NCI-H1436 (cell line): Measurements from ENCODE around the gene PTPRK.

Experiments used
- DNase-seq: peaks from one replicate; lab custom pipeline; 2025; lab: John Stamatoyannopoulos, UW

PTPRK gene

DNA sequence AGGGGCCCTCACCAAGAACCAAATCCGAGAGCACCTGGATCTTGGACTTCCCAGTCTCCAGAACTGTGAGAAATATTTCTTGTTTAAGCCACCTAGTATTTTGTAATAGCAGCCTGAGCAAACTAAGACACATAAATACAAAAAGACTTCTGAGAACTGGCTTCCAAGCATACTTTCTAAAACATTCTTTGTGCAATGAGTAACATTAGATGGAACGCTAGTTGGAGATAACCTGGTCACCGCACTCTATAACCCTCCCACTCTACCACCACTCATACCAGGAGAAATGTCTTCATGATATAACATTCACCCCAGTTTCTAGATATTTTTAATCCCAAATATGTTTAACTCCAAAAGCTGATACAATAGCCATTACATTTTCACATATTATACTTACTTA is 450.0 kb downstream of the PTPRK start:
- DNase-seq: no peak

DNA sequence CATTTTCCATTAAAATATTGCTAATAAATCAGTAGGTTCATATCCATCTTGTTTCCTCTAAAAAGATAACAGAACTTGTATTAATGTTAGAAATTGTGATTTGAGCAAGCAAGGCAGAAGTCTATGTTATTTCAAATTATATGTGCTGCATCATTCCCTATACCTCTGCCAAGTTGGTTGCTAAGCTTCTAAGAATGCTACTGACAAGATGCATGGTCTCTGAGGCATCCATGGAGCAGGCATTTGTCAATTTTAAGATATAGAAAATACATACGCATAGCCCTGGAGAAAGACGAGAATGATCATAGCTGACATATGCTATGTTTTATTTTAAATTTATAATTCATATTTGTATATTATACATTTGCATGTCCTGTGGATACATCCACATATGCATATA is 451.2 kb downstream of the PTPRK start:
- DNase-seq: no peak

DNA sequence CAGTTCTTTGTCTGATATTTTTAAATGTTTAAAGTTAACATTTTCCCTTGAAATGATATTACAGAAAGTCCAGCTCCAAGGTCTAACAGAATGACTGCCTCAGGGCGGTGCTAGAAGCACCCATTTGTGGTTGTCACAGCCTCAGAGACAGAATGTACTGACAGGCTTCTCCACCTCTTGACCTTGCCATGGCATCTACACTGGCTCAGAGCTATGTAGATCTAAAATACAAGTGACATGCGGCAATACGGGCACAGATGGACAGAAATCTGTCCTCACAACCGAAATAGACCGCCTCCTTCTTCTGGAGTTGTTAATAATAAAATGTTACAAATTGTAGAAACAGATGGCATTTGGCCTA is 452.3 kb downstream of the PTPRK start:
- DNase-seq: no peak

DNA sequence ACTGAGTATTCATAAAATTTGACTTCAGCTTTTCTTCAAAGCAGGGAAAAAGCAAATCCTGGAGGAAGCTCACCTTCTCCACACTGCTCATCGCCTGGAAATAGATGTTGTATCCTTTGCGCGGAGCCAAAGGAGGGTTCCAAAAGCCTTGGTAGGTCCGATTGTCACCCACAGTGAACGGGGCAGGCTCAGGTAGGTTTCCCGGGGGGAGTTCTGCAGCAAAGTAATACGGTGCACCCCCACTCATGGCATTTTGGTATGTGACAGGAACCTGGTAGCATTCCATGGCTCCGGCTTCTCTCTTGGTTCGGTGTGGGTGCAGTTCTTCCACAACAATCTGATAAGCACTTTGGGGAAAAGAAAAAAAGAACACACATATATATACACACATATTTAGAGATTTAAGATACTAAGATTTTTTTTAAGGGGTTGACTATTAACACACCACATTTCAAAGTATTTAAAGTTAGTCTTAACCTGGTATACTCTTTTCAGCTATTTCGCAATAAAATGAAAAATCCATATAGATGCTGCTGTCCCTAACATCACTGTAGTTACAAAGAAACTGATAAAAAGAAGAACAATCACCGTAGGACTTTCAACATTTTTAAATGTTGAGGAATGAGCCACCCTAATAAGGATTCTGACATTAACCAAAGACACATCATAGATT is 452.8 kb downstream of the PTPRK start:
- no peak for DNase-seq

DNA sequence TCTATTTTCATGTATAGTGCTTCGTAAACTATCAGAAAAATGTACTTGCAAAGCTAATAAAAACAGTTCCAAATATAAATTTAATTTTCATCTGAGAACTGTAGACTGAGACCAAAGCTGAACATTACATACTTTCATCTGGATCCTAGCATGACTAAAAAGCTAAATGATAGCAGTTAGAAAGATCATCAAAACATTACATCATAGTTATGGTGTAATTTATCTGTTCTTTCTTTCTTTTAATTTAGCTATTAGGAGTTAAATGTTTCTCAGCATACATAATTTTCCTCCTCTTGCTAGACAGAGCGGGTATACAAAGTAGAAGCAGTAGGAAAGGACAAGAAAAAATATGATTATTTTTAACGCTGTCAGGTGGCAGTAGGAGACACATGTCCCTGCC is 455.3 kb downstream of the PTPRK start:
- no peak for DNase-seq

DNA sequence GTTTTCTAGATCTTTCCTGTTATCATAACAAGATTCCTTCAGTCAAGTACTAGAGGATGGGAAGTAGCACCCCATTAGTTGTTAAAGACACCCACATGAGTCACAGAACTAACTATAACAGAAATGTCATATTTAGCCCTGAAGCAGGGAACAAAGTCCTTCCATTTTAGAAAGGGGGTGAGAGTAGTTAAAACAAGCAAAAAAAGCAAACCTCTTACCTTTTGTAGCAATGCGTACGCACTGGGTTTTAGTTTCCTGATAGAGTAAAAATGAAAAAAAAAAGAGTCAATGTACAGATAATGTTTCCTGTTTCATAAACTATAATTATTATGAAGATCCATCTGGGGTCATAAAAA is 455.9 kb downstream of the PTPRK start:
- no peak for DNase-seq

DNA sequence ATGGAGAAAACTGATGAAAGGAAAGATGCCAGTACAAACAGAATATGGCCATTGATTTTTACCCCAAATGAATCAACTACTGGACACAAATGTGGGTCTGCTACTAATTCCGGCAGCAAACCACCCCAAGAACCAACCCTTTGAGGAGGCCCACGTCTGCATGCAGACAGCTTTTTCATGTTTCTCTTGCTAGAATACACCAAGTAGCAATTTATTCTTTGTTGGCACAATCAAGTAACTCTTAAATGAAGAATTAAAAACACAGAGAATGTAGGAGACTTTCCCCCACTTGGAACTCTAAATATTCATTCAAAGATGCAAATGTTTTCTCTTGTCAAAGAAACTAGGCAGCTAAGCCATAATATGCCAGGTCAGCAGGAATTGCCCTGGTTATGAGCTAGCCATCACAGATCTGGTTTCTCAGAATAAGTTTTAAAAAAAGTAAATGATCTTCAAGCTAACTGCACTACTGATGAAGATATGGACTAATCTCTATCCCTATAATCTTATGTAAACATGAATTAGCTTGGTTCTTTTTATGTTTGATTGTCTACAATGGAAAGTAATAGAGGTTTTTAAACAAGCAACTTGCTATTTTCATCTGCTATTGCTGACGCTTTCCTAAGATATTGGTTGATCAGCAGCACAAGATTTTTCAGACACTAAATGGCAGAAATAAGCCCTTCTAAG is 456.4 kb downstream of the PTPRK start:
- DNase-seq: no peak

DNA sequence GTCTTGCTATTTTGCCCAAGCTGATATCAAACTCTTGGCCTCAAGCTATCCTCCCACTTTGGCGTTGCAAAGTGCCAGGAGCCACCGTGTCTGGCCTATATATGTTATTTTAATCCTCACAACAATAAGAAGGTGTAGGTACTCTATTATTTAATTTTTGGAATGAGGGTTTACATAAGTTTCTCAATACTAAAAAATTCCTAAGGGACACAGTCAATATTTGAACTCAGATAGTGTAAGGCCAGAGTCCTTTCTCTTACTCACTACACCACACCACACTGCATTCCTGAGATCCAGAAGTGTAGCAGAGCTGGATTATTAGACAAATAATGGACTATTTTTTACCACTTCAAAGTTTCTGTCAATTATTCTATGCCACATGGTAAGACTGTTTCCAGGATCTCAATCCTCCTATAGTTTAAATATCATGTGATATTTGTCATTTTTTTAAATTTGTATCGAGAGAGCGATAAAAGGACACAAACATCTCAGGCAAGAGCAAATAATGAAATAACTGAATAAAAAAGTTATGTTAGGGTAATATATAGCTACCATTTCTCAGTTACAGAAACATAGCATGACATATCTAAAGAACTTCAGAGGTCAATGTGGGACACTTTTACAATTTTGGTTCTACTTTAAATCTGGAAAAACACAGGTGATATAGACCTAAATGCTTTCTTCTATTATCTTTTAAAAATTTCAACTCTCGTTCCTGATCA is 457.4 kb downstream of the PTPRK start:
- DNase-seq: no peak

DNA sequence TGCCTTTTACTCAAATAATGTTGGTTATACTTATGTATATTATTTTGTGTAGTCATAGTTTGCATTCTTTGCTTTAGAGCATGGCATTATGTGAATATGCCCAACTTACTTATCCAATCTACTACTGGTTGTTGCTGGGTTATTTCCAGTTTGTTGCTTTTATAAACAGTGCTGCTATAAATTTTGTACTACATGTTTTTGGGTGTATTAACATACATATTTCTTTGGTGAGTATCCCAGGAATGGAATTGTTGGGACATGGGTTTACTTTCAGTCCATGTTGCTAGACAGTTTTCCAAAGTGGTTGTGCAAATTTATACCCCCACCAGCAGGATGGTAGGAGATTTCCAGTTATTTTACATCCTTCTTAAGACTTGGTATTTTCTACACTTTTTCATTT is 462.5 kb downstream of the PTPRK start:
- no peak for DNase-seq

DNA sequence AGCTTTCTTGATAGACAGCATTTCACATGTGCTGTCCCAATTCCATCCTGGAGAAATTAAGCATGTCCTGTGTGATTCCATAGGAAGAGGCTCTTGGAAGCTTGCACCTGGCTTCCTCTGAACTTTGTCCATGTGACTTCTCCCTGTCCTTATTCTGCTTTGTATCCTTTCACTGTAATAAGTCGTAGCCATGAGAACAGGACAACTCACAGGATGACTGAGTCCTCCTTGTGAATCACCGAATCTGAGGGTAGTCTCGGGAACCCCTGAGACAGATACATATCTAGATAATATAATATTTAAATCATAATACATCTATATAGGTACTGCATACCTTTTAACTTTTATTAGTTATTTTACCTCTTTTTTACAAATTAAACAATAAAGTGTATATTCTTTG is 462.9 kb downstream of the PTPRK start:
- no peak for DNase-seq

DNA sequence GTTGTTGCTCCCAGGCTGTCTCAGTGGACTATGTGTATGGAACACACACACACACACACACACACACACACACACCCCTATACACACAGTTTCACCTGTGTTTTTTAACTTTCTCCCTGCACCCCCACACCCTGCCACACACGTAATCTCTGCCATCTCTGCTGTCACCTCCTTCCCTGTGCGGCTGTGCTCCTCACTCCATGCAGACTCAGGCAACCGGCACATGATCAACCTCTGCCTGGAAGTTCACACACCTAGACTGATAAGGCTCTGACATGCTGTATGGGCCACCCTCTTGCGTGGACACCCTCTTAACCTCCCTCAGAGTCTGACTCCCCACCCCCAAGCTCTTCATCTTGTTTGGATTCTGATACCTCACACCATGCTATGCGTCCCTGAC is 467.3 kb downstream of the PTPRK start:
- no peak for DNase-seq

DNA sequence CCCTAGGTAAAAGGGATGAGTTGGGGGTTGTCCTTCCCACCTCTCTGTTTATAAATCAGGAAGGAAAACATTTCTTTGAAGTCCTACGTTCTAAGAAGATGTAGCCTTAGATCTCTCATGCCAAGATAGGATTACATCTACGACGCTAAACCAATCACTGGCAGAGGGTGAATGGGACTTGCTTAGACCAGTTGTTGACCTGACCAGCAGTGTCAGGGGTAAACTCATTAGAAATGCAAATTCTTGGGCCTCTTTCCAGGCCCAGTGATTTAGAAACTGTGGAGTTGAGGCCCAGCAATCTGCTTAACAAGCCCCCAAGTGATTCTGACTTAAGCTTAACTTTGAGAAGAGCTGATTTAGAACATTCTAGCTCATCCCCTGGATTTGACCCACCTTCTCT is 472.4 kb downstream of the PTPRK start:
- DNase-seq: no peak

DNA sequence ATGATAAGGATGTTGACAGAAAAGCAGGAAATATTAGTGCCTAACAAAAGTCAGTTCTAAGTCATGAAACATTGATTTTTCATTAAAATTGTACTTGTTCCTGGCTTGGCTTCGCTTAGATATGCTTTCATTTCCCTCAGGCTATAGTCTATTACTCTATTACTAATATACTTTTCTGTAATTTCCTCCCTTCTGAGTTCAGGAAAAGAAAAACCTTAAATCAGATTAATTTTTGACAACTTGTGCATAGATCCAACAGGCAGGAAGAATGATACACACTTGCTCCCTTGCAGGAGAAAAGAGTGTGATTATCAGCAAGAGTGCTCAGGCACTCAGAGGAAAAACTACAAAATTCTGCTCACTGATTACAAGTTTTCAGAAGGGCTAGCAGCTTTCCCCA is 474.4 kb downstream of the PTPRK start:
- DNase-seq: no peak

DNA sequence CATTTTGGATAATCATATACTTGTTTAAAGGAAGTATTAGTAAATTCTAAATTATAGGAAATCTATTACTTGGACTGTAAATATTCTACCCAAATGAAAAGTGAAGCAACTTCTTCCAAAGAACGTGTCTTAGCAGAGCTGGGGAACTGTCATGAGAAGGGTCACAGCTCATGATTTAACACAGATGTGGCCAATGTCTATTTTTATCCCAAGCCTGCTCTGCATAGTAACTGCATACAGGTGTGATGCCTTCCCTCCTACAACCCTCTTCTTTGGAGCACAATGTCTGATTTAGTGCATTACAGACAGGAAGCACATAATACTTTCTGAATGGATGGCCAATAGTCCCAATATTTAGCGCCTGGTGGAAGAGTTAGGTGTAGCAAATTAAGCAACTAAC is 480.9 kb downstream of the PTPRK start:
- no peak for DNase-seq

DNA sequence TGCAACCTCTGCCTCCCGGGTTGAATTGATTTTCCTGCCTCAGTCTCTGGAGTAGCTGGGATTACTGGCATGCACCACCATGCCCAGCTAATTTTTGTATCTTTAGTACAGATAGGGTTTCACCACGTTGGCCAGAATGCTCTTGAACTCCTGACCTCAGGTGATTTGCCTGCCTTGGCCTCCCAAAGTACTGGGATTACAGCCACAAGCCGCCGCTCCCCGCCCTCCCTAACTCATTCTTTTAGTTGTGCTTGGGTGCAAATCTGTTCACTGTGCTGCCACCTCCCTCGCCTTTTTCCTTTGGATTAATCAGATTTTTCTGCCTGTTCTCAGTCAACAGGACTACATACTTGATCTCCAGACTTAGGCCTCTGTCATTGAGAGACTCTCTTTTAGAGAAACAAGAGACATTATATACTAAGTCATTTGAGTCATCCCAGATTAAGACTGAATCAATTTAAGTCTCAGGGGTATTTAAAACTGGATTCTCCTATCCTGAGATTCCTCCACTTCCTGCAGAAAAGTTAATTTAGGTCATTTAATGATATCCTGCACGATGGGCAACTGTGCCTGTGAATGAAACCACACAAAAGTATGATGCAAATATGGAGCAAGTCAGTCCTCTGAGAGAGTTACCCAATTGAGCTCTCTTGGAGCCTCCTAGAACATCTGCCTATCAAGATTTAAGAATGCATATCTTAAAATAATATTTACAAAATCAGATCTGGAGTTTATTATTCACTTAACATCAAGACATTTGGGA is 483.4 kb downstream of the PTPRK start:
- no peak for DNase-seq

DNA sequence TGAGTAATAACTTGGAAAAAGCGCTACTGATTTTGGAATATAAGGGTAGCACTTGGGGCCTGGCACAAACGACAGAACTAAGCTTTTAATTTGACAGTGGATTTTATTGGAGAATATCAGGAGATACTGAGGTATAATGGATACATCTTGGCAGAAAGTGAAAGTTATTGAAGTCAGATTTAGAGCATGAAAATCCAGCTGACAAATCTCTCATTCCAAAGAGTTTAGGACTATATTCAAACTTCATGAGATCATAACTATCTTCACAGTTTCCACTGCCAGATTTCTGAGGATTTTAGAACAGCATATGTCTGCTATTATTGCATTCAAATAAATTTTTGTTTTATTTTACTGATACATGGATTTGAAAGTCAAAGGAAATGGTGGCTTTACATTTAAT is 487.2 kb downstream of the PTPRK start:
- no peak for DNase-seq

DNA sequence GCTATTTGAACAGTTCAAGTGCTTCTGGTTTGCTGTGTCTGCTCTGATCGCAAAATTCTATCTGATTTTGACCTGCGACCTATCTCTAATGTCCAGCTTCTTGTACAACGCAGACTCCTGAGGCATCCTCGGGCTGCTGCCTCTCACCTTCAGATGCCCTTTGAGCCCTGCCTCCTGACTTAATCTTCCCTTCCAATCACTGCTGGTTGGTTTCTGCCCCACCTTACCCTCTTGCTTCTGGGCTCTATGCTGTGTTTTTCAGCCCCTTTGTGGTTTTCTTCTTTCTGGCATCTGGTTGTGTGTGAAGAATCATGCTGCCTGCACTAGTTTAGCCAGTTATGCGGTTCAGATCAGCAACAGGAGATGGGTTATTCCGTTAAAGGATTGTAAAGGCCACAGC is 488.4 kb downstream of the PTPRK start:
- no peak for DNase-seq

DNA sequence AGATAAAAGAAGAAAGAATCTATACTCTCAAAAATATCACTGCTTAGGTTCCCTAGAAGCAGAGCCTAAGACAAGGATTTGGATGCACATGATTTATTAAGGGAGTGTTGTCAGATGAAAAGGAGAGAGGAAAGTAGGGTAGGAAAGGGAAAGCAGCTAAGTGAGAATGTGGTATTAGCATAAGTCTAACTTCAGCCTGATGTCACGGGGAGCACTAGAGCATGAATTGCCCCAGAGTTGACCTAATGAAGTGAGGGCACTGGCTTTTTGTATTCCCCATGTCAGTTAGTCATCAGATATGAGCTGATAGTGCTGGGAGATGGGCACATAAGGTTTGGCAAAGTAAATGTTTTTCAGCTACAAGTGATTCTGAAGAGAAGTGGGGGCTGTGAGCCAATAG is 490.6 kb downstream of the PTPRK start:
- no peak for DNase-seq

DNA sequence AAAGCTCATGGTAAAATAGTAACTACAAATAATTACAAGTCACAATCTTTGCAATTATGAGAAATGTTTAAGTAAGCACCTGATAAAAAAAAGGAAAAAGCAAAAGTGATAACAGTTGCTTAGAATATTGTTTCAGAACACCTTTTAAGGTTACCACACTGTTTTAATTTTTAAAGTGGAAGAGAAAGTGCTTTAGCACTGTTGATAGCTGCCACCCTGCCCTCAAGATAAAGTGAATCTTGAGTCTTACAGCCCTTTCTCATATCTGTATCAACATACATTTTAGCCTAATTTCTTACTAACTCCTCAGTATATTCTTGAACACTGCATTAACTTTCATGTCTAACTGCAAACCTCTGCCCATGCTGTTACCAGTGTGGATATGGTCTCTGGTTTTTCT is 492.2 kb downstream of the PTPRK start:
- DNase-seq: no peak

DNA sequence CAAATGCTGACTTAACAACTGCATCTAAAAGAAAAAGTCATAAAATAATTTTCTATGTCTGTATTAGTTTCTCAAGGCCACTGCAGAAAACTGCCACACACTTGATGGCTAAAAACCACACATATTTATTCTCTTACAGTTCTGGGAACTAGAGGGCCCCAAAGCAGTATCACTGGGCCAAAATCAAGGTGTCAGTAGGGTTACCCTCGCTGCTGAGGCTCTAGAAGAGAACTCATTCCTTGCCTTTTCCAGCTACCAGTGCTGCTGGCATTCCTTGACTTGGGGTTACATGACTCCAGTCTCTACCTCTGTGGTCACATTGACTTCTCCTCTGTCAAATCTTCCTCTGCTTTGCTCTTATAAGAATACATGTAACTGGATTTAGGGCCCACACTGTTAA is 494.9 kb downstream of the PTPRK start:
- no peak for DNase-seq

DNA sequence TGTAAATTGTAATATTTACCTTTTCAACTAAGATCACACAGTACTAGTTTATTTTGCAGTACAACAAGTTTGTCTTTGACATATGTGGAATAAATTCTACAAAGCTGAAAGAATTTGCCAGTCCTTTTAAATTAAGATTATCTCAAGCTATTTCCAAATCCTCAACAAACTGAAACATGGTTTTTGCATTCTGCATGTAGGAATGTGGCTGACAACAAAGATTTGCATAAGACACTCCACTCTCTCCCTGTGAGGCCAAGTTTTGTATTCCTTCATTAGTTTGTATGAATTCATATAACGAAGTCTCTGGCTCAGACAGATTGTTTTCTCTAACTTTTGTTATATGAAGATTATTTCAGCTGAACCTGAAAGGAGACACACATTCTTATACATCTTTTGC is 495.4 kb downstream of the PTPRK start:
- DNase-seq: no peak

DNA sequence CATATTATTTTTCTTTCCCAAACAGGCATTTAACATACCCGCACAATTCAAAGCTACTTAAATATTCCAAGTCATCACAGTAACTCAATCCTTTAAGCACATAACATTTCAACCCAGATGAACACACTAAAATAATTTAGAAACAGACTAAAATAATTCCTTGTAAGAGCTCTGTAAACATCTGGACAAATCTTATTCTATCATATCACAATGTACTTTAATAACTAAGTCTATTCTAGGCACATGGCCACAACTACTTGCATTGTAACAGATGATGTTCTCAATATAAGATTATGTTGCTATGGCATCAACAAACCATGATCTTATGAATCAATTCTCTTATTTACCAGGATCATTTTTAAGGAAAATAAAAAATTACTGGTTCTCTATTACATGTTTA is 496.4 kb downstream of the PTPRK start:
- no peak for DNase-seq

DNA sequence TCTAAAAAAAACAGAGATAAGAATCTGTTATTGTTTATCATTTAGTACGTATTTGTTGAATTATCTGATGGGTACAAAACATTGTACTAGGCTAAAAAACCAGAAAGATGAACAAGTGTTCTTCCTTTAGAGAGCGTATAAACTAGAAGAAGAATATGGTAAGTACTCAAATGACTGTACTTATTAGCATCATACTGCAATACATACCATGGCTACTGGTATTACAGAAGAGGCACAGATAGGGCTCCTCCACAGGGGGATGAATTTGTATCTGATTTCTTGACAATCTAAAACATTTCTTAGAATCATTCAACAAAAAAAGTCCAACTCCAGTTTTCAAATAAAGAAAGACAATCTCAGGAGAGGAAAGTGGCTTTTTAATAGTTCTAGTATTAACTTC is 501.6 kb downstream of the PTPRK start:
- no peak for DNase-seq
